Effector CD4-positive, alpha-beta T cell (primary cell): ENCODE results near the gene MAP2K7.
"Not testable (repeated sequence)": the region's sequence is repeated elsewhere in the genome, so short reads cannot be mapped to it uniquely, and the experiment has no call there.

Experiments used
- DNase-seq: peaks from one replicate; pipeline ENCODE4 v3.0.0-alpha.2; 2020

Gene MAP2K7

DNA sequence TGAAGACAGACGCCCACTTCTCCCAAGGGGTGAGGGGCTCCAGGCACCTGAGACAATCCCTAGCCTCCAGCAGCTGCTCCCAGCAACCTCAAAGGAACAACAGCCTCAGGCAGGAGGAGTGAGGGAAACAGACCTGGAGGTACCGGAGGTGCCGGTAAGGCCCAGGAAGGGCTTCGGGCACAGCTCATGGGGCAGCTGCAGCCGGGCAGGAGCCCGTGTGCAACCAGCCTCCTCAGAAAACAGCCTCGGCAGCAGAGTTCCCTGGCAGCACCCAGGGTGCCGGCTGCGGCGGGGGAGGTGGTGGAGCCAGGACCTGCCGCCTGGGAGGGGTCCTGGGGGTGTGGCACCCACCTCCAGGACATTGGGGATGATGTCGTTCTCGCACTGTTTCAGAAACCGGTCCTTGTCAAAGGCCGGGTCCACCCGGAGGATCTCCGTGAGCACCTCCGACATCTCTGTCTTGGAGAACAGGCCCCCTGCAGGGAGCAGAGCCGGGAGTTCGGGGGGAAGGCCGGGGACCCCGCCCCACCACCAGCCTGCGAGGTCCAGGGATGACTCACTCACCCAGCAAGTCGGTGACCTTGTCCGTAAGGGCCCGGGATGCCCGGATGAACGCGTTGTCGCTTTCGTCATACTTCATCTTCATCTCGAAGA lies 28.7 kb downstream of the MAP2K7 start:
- DNase-seq: no peak

- DNase-seq: no peak
Observed at GRCh38 chr19:7932930-7933300, 29.2 kb downstream of the MAP2K7 start.

- no peak for DNase-seq
Observed at GRCh38 chr19:7933411-7933810, 29.7 kb downstream of the MAP2K7 start.

- no peak for DNase-seq
Observed at GRCh38 chr19:7933828-7934725, 30.4 kb downstream of the MAP2K7 start.

DNA sequence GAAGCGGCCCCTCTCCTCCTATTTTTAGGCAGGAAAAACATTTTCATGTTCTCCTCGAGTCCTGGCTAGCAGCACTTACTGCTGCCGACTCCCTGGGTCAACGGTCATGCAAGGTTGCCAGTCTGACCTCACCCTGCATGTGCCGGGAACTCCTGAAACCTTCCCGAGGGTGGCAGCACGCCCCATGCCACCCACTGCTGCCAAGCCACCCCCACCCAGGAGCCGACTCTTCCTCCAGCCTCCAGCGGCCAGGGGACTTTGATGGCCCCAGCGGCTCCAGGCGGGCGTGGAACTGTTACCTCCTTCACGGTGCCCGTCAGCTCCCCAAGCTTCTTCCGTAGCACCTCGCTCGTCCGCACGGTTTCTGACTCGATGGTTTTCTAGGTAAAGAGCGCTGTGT lies 31.1 kb downstream of the MAP2K7 start:
- DNase-seq: no peak

- no peak for DNase-seq
Observed at GRCh38 chr19:7940841-7941240, 37.2 kb downstream of the MAP2K7 start.

GRCh38 chr19:7941895-7942596 lies 38.4 kb downstream of the MAP2K7 start:
- no peak for DNase-seq

GRCh38 chr19:7942981-7943443 lies 39.3 kb downstream of the MAP2K7 start:
- no peak for DNase-seq

- DNase-seq: peak; percentile 97
Observed at GRCh38 chr19:7943444-7944176, 39.9 kb downstream of the MAP2K7 start, which contains the start of gene TIMM44. TIMM44 (minus strand) TSS chr19:7943666; CDS start chr19:7943651, 15 bp downstream.

DNA sequence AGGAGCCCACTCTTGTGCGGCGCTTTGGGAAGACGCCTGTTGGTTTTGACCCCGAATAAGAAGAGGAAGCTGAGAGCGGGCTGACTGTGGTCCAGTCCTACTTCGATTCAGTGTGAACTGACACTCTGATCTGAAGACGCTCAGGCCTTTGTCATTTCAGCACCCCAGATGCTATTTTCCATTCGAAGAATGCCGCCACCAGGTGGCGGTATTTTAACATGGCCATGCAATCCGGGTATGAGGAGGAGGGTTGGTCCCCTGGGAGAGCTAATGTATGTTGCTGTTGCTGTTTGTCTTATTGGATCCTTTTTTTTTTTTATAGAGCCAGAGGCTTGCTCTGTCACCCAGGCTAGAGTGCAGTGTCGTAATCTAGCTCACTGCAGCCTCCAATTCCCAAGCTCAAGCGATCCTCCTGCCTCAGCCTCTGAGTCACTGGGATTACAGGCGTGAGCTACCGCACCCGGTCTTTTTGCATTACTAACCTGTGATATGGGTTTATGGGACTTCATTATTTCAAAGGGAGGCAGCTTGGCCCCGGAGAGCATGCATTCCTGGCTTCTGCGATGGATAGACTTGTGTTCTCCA lies 40.6 kb downstream of the MAP2K7 start:
- peak; percentile 81 for DNase-seq

GRCh38 chr19:7947939-7948338 lies 44.3 kb downstream of the MAP2K7 start:
- no peak for DNase-seq

DNA sequence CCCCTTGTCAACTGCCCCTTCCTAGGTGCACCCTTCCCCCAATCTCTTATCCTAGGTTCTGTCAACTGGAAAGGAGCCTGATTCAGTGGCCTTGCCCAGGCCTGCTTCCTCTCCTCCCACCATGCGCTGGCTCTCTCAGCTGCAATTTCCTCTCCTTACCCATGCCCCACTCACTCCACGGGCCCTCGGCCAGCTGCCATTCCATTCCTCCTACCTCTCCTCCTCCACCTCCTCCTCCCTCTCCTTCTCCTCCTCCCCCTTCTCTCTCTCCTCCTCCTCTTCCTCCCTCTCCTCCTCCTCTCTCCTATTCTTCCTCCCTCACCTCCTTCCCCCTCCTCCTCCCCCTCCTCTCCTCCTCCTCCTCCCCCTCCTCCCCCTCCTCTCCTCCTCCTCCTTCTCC lies 49.4 kb downstream of the MAP2K7 start:
- no peak for DNase-seq

DNA sequence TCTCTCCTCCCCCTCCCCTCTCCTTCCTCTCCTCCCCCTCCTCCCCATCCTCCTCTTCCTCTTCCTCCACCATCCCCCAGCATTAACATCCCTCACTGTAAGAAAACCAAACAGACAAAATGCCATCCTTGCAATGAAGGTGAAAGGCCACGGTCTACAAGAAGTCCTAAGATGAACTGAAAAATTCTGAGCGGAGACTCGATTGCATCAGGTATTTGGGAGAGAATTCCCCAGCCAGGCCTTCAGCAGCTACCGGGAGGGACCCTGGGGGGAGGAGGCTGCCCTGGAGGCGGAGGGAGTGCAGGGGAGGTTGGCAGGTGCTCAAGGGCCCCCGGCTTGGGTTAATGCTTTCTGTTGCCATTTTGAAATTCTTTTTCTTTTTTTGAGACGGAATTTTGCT lies 49.9 kb downstream of the MAP2K7 start:
- no peak for DNase-seq

DNA sequence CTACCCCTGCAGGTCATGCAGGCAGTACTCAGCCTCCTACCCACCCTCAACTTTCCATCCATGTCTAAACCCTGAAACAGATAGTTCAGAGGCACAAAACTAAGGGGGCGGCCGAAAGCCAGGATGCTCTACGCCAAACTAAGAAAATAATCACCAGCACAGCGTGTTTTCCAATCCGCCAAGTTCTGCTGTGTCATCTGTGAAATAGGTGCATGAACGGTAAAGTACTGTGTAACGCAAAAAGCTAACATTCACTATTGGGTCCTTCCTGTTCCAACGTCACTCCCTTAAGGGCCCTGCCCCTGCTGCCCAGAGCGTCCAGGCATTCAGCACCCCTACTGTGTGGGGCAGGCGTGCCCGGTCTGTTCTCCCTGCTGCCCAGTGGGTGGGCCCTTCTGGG lies 52.0 kb downstream of the MAP2K7 start:
- no peak for DNase-seq

GRCh38 chr19:7959211-7959610 lies 55.5 kb downstream of the MAP2K7 start:
- no peak for DNase-seq

DNA sequence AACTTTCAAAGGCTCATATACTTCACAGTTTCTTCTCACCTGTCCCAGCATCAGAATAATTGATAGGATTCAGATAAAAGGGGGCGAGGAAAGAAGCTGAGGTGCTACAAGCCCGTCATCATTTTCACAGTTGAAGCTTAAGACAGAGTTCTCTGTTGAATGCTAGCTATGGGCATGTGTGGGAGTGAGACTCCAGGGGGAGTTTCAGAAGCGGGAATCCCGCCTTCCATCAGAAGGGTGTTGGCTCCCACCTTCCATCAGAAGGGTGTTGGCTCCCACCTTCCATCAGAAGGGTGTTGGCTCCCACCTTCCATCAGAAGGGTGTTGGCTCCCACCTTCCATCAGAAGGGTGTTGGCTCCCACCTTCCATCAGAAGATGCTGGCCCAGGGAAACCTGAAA lies 57.4 kb downstream of the MAP2K7 start:
- not testable (repeated sequence) for DNase-seq

GRCh38 chr19:7961920-7962626 lies 58.4 kb downstream of the MAP2K7 start:
- DNase-seq: no peak

- no peak for DNase-seq
Observed at GRCh38 chr19:7962644-7963268, 59.1 kb downstream of the MAP2K7 start.

DNA sequence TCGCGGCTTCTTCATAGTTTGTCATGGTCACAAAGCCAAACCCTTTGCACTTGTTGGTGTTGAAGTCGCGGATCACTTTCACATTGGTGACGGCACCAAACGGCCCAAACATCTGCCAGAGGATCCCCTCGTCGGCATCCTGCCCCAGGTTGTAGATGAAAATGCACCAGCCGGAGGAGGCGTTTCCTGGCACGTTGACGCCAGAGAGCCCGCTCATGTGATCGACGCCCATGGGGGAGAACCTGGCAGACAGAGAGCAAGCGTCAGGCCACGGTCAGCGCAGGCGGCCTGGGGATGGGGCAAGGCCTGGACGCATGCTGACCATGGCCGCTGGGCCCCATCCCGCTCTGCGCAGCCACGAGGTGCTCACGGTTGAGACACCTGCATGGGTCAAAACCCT lies 59.9 kb downstream of the MAP2K7 start:
- DNase-seq: no peak
